Measurements from ENCODE around the gene RXFP4. TPM values are rescaled to one million over a fixed set of nuclear protein-coding genes. Genes with fewer than 3 reads are reported as not detected.
"Not testable (repeated sequence)": the region's sequence is repeated elsewhere in the genome, so short reads cannot be mapped to it uniquely, and the experiment has no call there.

RXFP4 gene
- total RNA-seq, 1 experiment from 2014 or later: not detected

DNA sequence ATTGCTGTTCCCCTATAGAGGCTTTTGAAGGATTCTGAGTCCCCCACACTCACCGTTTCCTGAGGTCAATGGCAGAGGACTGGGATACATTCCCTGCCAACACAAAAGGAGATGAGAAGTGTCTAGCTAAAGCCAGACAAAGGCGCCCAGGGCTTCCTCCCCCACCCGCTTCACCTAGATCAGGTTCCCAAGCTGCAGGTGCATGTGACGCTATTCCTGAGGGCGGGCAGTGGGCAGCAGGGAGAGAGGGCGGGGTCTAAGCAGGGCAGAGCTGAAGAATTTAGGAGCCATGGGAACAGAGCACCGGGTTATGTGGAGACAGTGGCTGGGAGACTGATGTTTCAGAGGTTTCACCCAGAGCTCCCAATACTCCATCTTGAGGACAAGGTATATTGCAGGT lies 42.9 kb downstream of the RXFP4 start:
- Mint-ChIP-seq H3K36me3 (ENCODE audit: insufficient read depth in 1 of 3, low read depth in 3 of 3) (peaks cover 0 to 2% (median 0%) of the 10 kb centered on the region in 3 experiments; a peak in 1 of 7 replicates), H3K9me3 (no peaks in the 10 kb centered on the region), H3K4me1 (peaks cover 71 to 80% of the 10 kb centered on the region in 2 experiments), H3K27ac (peak overlapping the region; percentile 85 to 96 (median 92); a peak in 5 of 7 replicates), H3K27me3 (ENCODE audit: low read depth) (no peaks in the 10 kb centered on the region), H3K4me3 (peak overlapping the region; percentile 30 to 38)
- no peaks in the 10 kb centered on the region for H3K79me2 ChIP-seq (ENCODE audit: insufficient read depth, low read length)
- no peak overlapping the region for H4K91ac ChIP-seq (ENCODE audit: insufficient read length, low read depth, low read length)
- no peak overlapping the region for H3K23ac ChIP-seq (ENCODE audit: insufficient read length, low read depth, low read length)
- H4K8ac ChIP-seq (replicated peaks; ENCODE audit: insufficient read length, low read depth, low read length): no peak overlapping the region
- peak; percentile 94 for DNase-seq
- no peak overlapping the region for H2AFZ ChIP-seq (ENCODE audit: low read length)
- H3K79me1 ChIP-seq (ENCODE audit: insufficient read depth, low read depth, low read length, poor library complexity, severe bottlenecking): no peaks in the 10 kb centered on the region
- H2BK5ac ChIP-seq (ENCODE audit: insufficient read length, low read length): no peak overlapping the region
- no peaks in the 10 kb centered on the region for H3K27me3 ChIP-seq (ENCODE audit: insufficient read depth, low read length)
- H3K4ac ChIP-seq (ENCODE audit: low read depth, low read length): no peak overlapping the region
- H3K9me3 ChIP-seq (ENCODE audit: control insufficient read depth, low read depth, low read length): no peaks in the 10 kb centered on the region
- peaks cover 3% of the 10 kb centered on the region; the same call in 1 of the 2 replicates for H3K4me1 ChIP-seq (ENCODE audit: insufficient read depth, low read length)
- H3K14ac ChIP-seq (ENCODE audit: insufficient read depth, low read length): no peak overlapping the region
- H2BK20ac ChIP-seq (ENCODE audit: low read depth, low read length, poor library complexity, severe bottlenecking): no peak overlapping the region
- no peak overlapping the region for H3K18ac ChIP-seq (ENCODE audit: insufficient read length, low read depth, low read length)
- no peak overlapping the region for H2BK12ac ChIP-seq (ENCODE audit: insufficient read length, low read depth, low read length)
- H3K23me2 ChIP-seq (ENCODE audit: insufficient read length, low read depth, low read length, poor library complexity, severe bottlenecking): peaks cover under 1% of the 10 kb centered on the region
- WGBS (ENCODE audit: extremely low coverage, insufficient read length, low lambda C conversion rate): no CpG with 5 or more reads among the region's 7 CpGs
- peak overlapping the region; percentile 19 for H3K4me2 ChIP-seq (ENCODE audit: insufficient read depth, insufficient read length, low read length)
- H3K27ac ChIP-seq (ENCODE audit: insufficient read length, low read depth, low read length): no peak overlapping the region
- no peak overlapping the region for H3K56ac ChIP-seq (ENCODE audit: insufficient read length, low read depth, low read length)
- no peak overlapping the region for H2AK5ac ChIP-seq (ENCODE audit: insufficient read length, low read length)
- no peak overlapping the region for H4K5ac ChIP-seq (ENCODE audit: insufficient read length, low read depth, low read length)
- H3T11ph ChIP-seq (ENCODE audit: low read length): no peak overlapping the region
- no peak overlapping the region for H3K9ac ChIP-seq (ENCODE audit: extremely low read depth, insufficient read length, low read length)
- no peak overlapping the region for H2BK15ac ChIP-seq (ENCODE audit: low read depth, low read length)
- TF ChIP-seq, protein P1, sequence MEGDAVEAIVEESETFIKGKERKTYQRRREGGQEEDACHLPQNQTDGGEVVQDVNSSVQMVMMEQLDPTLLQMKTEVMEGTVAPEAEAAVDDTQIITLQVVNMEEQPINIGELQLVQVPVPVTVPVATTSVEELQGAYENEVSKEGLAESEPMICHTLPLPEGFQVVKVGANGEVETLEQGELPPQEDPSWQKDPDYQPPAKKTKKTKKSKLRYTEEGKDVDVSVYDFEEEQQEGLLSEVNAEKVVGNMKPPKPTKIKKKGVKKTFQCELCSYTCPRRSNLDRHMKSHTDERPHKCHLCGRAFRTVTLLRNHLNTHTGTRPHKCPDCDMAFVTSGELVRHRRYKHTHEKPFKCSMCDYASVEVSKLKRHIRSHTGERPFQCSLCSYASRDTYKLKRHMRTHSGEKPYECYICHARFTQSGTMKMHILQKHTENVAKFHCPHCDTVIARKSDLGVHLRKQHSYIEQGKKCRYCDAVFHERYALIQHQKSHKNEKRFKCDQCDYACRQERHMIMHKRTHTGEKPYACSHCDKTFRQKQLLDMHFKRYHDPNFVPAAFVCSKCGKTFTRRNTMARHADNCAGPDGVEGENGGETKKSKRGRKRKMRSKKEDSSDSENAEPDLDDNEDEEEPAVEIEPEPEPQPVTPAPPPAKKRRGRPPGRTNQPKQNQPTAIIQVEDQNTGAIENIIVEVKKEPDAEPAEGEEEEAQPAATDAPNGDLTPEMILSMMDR (conservative IDR thresholded peaks at IDR 0.05): no peak
- peak overlapping the region; percentile 44 for H2BK120ac ChIP-seq (ENCODE audit: low read depth, low read length, poor library complexity, severe bottlenecking)
- no peaks in the 10 kb centered on the region for H4K20me1 ChIP-seq (ENCODE audit: control insufficient read depth, insufficient read depth, insufficient read length)

DNA sequence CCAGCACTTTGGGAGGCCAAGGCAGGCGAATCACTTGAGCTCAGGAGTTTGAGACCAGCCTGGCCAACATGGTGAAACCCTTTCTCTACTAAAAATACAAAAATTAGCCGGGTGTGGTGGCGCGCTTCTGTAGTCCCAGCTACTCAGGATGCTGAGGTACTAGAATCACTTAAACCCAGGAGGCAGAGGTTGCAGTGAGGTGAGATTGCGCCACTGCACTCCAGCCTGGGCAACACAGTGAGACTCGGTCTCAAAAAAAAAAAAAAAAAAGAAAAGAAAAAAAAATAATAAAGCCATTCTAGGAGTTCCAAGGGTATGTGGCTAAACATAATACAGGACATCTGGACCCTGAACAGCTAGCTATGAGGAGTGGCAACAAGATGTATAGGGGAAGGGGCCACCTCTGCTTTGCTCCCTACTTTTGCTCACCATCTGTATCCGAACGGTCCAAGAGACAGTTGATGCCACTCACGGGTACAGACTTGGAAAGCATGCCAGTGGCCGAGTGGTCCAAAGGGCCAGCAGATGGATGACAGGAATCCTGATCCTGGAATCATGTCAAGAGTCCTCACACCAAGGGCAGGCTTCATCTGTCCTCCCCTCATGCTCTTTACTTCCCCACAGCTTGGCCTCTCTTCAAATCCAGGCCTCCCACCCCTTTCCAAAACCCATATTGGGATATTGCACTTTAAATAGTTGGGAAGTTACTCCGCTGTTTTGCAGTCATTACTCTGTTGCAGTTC lies 43.6 kb downstream of the RXFP4 start:
- H3K4me1 Mint-ChIP-seq: peaks cover 64 to 75% of the 10 kb centered on the region in 2 experiments
- H2BK20ac ChIP-seq (ENCODE audit: low read depth, low read length, poor library complexity, severe bottlenecking); H2BK120ac ChIP-seq (ENCODE audit: low read depth, low read length, poor library complexity, severe bottlenecking); H2BK15ac ChIP-seq (ENCODE audit: low read depth, low read length); H2AFZ ChIP-seq (ENCODE audit: low read length); H3K56ac ChIP-seq (ENCODE audit: insufficient read length, low read depth, low read length); H3K36me3 Mint-ChIP-seq (ENCODE audit: insufficient read depth in 1 of 3, low read depth in 3 of 3); H3K18ac ChIP-seq (ENCODE audit: insufficient read length, low read depth, low read length); H2BK5ac ChIP-seq (ENCODE audit: insufficient read length, low read length); H3K27me3 ChIP-seq (ENCODE audit: insufficient read depth, low read length); H4K20me1 ChIP-seq (ENCODE audit: control insufficient read depth, insufficient read depth, insufficient read length); H3K9me3 ChIP-seq (ENCODE audit: control insufficient read depth, low read depth, low read length); H3K27me3 Mint-ChIP-seq (ENCODE audit: low read depth); H3K9ac ChIP-seq (ENCODE audit: extremely low read depth, insufficient read length, low read length); H3K27ac ChIP-seq (ENCODE audit: insufficient read length, low read depth, low read length); H3K23ac ChIP-seq (ENCODE audit: insufficient read length, low read depth, low read length); H3K23me2 ChIP-seq (ENCODE audit: insufficient read length, low read depth, low read length, poor library complexity, severe bottlenecking); H3K4me1 ChIP-seq (ENCODE audit: insufficient read depth, low read length); H3K9me3 Mint-ChIP-seq; H3K14ac ChIP-seq (ENCODE audit: insufficient read depth, low read length); H3K27ac Mint-ChIP-seq; H4K91ac ChIP-seq (ENCODE audit: insufficient read length, low read depth, low read length); H3K79me2 ChIP-seq (ENCODE audit: insufficient read depth, low read length); H3T11ph ChIP-seq (ENCODE audit: low read length); H3K79me1 ChIP-seq (ENCODE audit: insufficient read depth, low read depth, low read length, poor library complexity, severe bottlenecking); H2AK5ac ChIP-seq (ENCODE audit: insufficient read length, low read length); DNase-seq; H3K4ac ChIP-seq (ENCODE audit: low read depth, low read length); H4K8ac ChIP-seq (replicated peaks; ENCODE audit: insufficient read length, low read depth, low read length); H3K4me3 Mint-ChIP-seq; H4K5ac ChIP-seq (ENCODE audit: insufficient read length, low read depth, low read length): not testable (repeated sequence)
- peak overlapping the region; percentile 19 for H3K4me2 ChIP-seq (ENCODE audit: insufficient read depth, insufficient read length, low read length)
- no CpG with 5 or more reads among the region's 11 CpGs for WGBS (ENCODE audit: extremely low coverage, insufficient read length, low lambda C conversion rate)
- peak overlapping the region; percentile 77 for H2BK12ac ChIP-seq (ENCODE audit: insufficient read length, low read depth, low read length)
